Hematopoietic multipotent progenitor cell treated with erythropoietin and hydrocortisone succinate and interleukin-3 and kit ligand, for 17 days (in vitro differentiated cells): ENCODE data around the gene RET.

Experiments used
- DNase-seq: peaks from one replicate; pipeline ENCODE4 v3.0.0-alpha.2; 2015; ENCODE audit warnings: low spot score

The RET gene

DNA sequence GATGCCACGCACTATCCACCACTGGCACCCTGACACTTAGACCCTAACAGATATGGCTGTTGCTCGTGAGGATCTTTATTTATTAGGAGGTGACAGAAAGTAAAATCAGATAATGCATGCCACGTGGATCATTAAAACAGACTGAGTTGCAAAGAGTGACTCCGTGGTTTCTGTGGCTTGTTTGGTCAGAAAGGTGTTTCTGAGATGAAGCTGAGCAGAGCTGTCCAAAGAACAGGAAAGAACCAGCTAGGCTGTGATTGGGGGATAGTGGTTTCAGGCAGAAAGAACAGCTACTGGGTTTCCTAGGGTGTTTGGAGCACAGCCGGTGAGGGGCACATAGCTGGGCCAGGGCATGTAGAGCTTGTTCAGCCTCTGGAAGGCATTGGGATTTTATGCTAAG lies 95.8 kb downstream of the RET start:
- no peak for DNase-seq

DNA sequence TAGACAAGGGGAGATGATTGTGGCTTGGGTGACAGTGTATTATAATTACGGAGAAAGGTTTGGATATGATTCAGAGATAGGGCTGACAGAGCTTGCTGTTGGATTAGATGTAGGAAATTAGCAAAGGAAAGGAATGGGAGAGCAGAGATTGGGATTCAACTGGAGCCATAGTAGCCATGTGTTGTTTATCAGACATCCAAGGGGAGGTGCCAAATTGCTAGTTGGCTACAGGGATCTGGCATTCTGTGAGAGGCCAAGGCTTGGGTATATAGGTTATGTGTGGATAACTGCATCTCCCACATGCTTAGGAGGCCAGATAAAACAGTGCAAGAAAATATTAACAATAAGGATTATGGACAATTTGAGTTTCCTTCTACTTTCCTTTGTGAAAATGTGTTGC lies 96.3 kb downstream of the RET start:
- no peak for DNase-seq

DNA sequence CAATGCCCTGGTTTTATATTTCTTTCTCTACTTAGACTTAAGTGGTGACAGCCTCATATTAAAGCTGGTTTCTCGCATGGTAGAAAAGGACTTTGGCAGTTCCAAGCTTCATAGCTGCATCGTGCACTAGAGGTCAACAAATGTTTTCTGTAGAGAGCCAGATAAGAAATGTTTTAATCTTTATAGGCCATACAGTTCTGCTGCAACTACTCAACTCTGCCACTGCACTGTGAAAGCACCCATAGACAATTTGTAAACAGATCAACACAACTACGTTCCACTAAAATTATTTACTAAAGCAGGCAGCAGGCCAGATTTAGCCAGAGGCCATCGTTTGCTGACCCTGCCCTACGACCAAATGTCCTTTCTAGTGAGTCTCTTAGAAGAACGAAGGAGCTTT lies 98.1 kb downstream of the RET start:
- peak; percentile 59 for DNase-seq

DNA sequence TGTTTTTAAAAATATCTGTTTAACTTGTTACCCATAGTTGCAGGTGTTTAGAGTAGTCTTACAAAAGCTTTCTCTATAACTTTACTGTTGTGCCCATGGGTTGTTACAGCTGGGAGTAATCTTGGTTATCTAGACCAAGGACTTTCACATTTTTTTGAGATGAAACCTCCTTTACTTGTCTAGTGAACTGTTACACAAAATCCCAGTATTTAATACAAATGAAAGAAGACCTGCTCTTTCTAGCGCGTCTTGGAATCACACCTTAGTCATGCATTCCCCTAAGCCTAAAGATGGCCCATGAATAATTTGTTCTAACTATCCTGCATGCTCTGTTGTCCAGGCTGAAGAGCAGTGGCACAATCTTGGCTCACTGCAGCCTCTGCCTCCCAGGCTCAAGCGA lies 99.4 kb downstream of the RET start:
- DNase-seq: no peak

DNA sequence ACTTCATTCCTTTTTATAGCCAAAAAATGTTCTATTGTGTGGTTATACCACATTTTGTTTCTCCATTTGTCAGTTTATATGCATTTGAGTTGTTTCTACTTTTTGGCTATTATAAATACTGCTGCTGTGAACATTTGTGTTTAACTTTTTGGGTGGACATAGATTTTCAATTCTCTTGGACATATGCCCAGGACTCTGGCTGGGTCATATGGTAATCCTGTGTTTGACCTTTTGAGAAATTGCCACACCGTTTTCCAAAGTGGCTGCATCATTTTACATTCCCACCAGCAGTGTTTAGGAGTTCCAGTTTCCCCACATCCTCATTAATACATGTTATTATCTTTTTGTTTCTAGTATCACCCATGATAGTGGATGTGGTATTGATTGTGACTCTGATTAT lies 100.7 kb downstream of the RET start:
- no peak for DNase-seq
